ENCODE data around the gene OR51B5. TPM values are rescaled to one million over a fixed set of nuclear protein-coding genes. Genes with fewer than 3 reads are reported as not detected.

The OR51B5 gene
- total RNA-seq, 1 donor from 2014 or later, result not detected

DNA sequence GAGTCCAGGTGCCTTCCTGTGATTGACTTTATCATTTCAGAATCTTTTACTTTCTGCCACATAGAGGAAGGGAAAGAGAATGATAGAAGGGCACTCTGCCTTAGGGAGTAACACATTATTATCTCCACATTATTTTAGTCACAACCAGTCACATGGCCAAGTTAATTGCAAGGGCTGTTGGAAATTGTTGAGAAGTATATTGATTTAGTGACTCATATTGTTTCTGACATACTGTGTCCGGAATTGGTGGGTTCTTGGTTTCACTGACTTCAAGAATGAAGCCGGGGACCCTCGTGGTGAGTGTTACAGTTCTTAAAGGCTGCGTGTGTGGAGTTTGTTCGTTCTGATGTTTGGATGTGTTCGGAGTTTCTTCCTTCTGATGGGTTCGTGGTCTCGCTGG is 50.3 kb downstream of the OR51B5 start:
- Mint-ChIP-seq H3K27me3 (ENCODE audit: low read depth, unreplicated experiment) (no peaks in the 10 kb centered on the region), H3K36me3 (ENCODE audit: low read depth, unreplicated experiment) (no peaks in the 10 kb centered on the region), H3K27ac (ENCODE audit: unreplicated experiment) (no peak overlapping the region), H3K4me3 (ENCODE audit: unreplicated experiment) (no peak overlapping the region), H3K4me1 (ENCODE audit: low read depth, unreplicated experiment) (peaks cover 12% of the 10 kb centered on the region), H3K9me3 (ENCODE audit: unreplicated experiment) (peaks cover 2% of the 10 kb centered on the region)
- Histone ChIP-seq H3K4me3 (ENCODE audit: insufficient read depth, low read depth, low read length) (no peak overlapping the region), H3K79me2 (ENCODE audit: insufficient read depth, low read length) (no peaks in the 10 kb centered on the region), H2AFZ (ENCODE audit: low read depth, low read length) (no peak overlapping the region), H3K4me1 (ENCODE audit: insufficient read depth, low read length) (peaks cover 11% of the 10 kb centered on the region), H3K36me3 (ENCODE audit: insufficient read depth, low read length) (no peaks in the 10 kb centered on the region), H3K9me3 (ENCODE audit: insufficient read depth, low read depth, low read length) (no peaks in the 10 kb centered on the region), H3K27me3 (ENCODE audit: insufficient read depth, low read length) (no peaks in the 10 kb centered on the region), H3K27ac (ENCODE audit: low read depth, low read length) (no peak overlapping the region), H3K4me2 (ENCODE audit: low read length) (no peak overlapping the region), H3K9ac (ENCODE audit: low read length) (no peak overlapping the region), H4K20me1 (ENCODE audit: insufficient read depth, low read length) (no peaks in the 10 kb centered on the region)
- no peak for FAIRE-seq
- no peak for TF ChIP-seq EZH2 (IDR thresholded peaks at IDR 0.05; ENCODE audit: insufficient read depth, low read length)
- TF ChIP-seq, protein P1, sequence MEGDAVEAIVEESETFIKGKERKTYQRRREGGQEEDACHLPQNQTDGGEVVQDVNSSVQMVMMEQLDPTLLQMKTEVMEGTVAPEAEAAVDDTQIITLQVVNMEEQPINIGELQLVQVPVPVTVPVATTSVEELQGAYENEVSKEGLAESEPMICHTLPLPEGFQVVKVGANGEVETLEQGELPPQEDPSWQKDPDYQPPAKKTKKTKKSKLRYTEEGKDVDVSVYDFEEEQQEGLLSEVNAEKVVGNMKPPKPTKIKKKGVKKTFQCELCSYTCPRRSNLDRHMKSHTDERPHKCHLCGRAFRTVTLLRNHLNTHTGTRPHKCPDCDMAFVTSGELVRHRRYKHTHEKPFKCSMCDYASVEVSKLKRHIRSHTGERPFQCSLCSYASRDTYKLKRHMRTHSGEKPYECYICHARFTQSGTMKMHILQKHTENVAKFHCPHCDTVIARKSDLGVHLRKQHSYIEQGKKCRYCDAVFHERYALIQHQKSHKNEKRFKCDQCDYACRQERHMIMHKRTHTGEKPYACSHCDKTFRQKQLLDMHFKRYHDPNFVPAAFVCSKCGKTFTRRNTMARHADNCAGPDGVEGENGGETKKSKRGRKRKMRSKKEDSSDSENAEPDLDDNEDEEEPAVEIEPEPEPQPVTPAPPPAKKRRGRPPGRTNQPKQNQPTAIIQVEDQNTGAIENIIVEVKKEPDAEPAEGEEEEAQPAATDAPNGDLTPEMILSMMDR (IDR thresholded peaks at IDR 0.05; ENCODE audit: insufficient read depth, low read depth, low read length), result no peak
- DNase-seq (ENCODE audit: low read depth), result no peak

Other genes starting within 250 kb of the OR51B5 start
- not detected in 2 replicates for gene OR52A5, start 205.2 kb downstream of the OR51B5 start, total RNA-seq
- gene OR52A1, start 188.8 kb downstream of the OR51B5 start, total RNA-seq, result not detected in 2 replicates
- not detected in 2 replicates for gene OR51V1, start 142.8 kb downstream of the OR51B5 start, total RNA-seq
- not detected in 2 replicates for gene HBB, start 116.5 kb downstream of the OR51B5 start, total RNA-seq
- not detected in 2 replicates for gene HBD, start 109.0 kb downstream of the OR51B5 start, total RNA-seq
- not detected in 2 replicates for gene HBG1, start 93.7 kb downstream of the OR51B5 start, total RNA-seq
- not detected in 2 replicates for gene HBG2, start 88.7 kb downstream of the OR51B5 start, total RNA-seq
- not detected in 2 replicates for gene HBE1, start 73.6 kb downstream of the OR51B5 start, total RNA-seq
- gene OR51B4, start 41.6 kb downstream of the OR51B5 start, total RNA-seq, result not detected in 2 replicates
- not detected in 2 replicates for gene OR51B2, start 19.2 kb downstream of the OR51B5 start, total RNA-seq
- gene OR51B6, start 8.0 kb upstream of the OR51B5 start, total RNA-seq, result not detected in 2 replicates
- not detected in 2 replicates for gene OR51M1, start 40.3 kb upstream of the OR51B5 start, total RNA-seq
- gene OR51Q1, start 78.6 kb upstream of the OR51B5 start, total RNA-seq, result not detected in 2 replicates
- not detected in 2 replicates for gene OR51I1, start 98.0 kb upstream of the OR51B5 start, total RNA-seq
- gene OR51I2, start 105.8 kb upstream of the OR51B5 start, total RNA-seq, result not detected in 2 replicates
- gene OR52D1, start 145.2 kb upstream of the OR51B5 start, total RNA-seq, result not detected in 2 replicates
- not detected in 2 replicates for gene UBQLN3, start 166.4 kb upstream of the OR51B5 start, total RNA-seq
- gene UBQLNL, start 173.2 kb upstream of the OR51B5 start, total RNA-seq, result 0.27 TPM in 1 of 2 replicates, not detected in the other
- not detected in 2 replicates for gene OR52H1, start 205.0 kb upstream of the OR51B5 start, total RNA-seq
- not detected in 2 replicates for gene OR52B6, start 237.4 kb upstream of the OR51B5 start, total RNA-seq

Measured in astrocyte (in vitro differentiated cells and primary cell).